Inferior parietal cortex (tissue), 1 donor: ENCODE data around the gene BUD23.
"Not testable (repeated sequence)": the region's sequence is repeated elsewhere in the genome, so short reads cannot be mapped to it uniquely, and the experiment has no call there.

Experiments used
- DNase-seq: peaks from one replicate; pipeline ENCODE4 v3.0.0-alpha.2; 2016; ENCODE audit errors: extremely low spot score

BUD23 gene

GRCh38 chr7:73701357-73701995 is 18.1 kb downstream of the BUD23 start:
- no peak for DNase-seq

GRCh38 chr7:73702226-73702625 is 18.8 kb downstream of the BUD23 start:
- DNase-seq: no peak

- no peak for DNase-seq
These were observed 19.3 kb downstream of the BUD23 start for GRCh38 chr7:73702665-73703064.

GRCh38 chr7:73703225-73703624 is 19.8 kb downstream of the BUD23 start:
- no peak for DNase-seq

- no peak for DNase-seq
These were observed 20.6 kb downstream of the BUD23 start for GRCh38 chr7:73703757-73704639.

GRCh38 chr7:73704640-73705550 is 21.5 kb downstream of the BUD23 start:
- no peak for DNase-seq

GRCh38 chr7:73705551-73705920 is 22.1 kb downstream of the BUD23 start:
- DNase-seq: no peak

GRCh38 chr7:73706126-73707044 is 23.0 kb downstream of the BUD23 start:
- no peak for DNase-seq

- DNase-seq: no peak
These were observed 23.7 kb downstream of the BUD23 start for GRCh38 chr7:73707045-73707631.

GRCh38 chr7:73708961-73709549 is 25.7 kb downstream of the BUD23 start:
- no peak for DNase-seq

- no peak for DNase-seq
These were observed 29.4 kb downstream of the BUD23 start for GRCh38 chr7:73712773-73713172.

- not testable (repeated sequence) for DNase-seq
These were observed 29.9 kb downstream of the BUD23 start for GRCh38 chr7:73713319-73713718.

GRCh38 chr7:73715648-73716317 is 32.4 kb downstream of the BUD23 start:
- no peak for DNase-seq

- no peak for DNase-seq
These were observed 33.0 kb downstream of the BUD23 start for GRCh38 chr7:73716318-73716890.

GRCh38 chr7:73717025-73717807 is 33.8 kb downstream of the BUD23 start:
- no peak for DNase-seq

- no peak for DNase-seq
These were observed 34.6 kb downstream of the BUD23 start for GRCh38 chr7:73717991-73718405.

GRCh38 chr7:73718438-73718881 is 35.1 kb downstream of the BUD23 start:
- no peak for DNase-seq
